COLO668 (cell line): ENCODE data around the gene ANKRD26.
"Not testable (repeated sequence)": the region's sequence is repeated elsewhere in the genome, so short reads cannot be mapped to it uniquely, and the experiment has no call there.

Experiments used
- DNase-seq: peaks from one replicate; lab custom pipeline; 2025; ENCODE audit not compliant: unreplicated experiment; lab: John Stamatoyannopoulos, UW

The ANKRD26 gene

GRCh38 chr10:27099916-27100812, at the start of gene ANKRD26:
Gene ANKRD26, minus strand, starts transcription at chr10:27100494. Its CDS starts 168 bp downstream, at chr10:27100326.
- DNase-seq, result peak; percentile 95

- DNase-seq, result no peak
These were observed 47.4 kb upstream of the ANKRD26 start for GRCh38 chr10:27147701-27148100.

- no peak for DNase-seq
These were observed 45.6 kb upstream of the ANKRD26 start for GRCh38 chr10:27145937-27146336.

GRCh38 chr10:27143686-27144085, 43.4 kb upstream of the ANKRD26 start:
- no peak for DNase-seq

- DNase-seq, result no peak
These were observed 38.0 kb upstream of the ANKRD26 start for GRCh38 chr10:27138277-27138676.

- no peak for DNase-seq
These were observed 34.1 kb upstream of the ANKRD26 start for GRCh38 chr10:27134371-27134770.

- no peak for DNase-seq
These were observed 7.9 kb upstream of the ANKRD26 start for GRCh38 chr10:27108165-27108564.

- DNase-seq, result no peak
These were observed 4.6 kb upstream of the ANKRD26 start for GRCh38 chr10:27104919-27105318.

- peak; percentile 16 for DNase-seq
These were observed 586 bp upstream of the ANKRD26 start for GRCh38 chr10:27100813-27101347.

GRCh38 chr10:27099448-27099847, 846 bp downstream of the ANKRD26 start:
- DNase-seq, result no peak

- DNase-seq, result no peak
These were observed 11.9 kb downstream of the ANKRD26 start for GRCh38 chr10:27088119-27089044.

GRCh38 chr10:27072436-27073114, 27.7 kb downstream of the ANKRD26 start:
- DNase-seq, result no peak

GRCh38 chr10:27068217-27068891, 31.9 kb downstream of the ANKRD26 start:
- no peak for DNase-seq

GRCh38 chr10:27065084-27065483, 35.2 kb downstream of the ANKRD26 start:
- DNase-seq, result no peak

- DNase-seq, result no peak
These were observed 47.6 kb downstream of the ANKRD26 start for GRCh38 chr10:27052656-27053055.

- DNase-seq, result not testable (repeated sequence)
These were observed 55.0 kb downstream of the ANKRD26 start for GRCh38 chr10:27045247-27045646.

GRCh38 chr10:27041196-27041595, 59.1 kb downstream of the ANKRD26 start:
- DNase-seq, result no peak

- no peak for DNase-seq
These were observed 62.1 kb downstream of the ANKRD26 start for GRCh38 chr10:27038168-27038567.

GRCh38 chr10:27035163-27035562, 65.1 kb downstream of the ANKRD26 start:
- no peak for DNase-seq

GRCh38 chr10:27030060-27030459, 70.2 kb downstream of the ANKRD26 start:
- DNase-seq, result no peak
